Stomach smooth muscle (tissue), 2 donors: ENCODE measurements around the gene GRM5.
"Not testable (repeated sequence)": the region's sequence is repeated elsewhere in the genome, so short reads cannot be mapped to it uniquely, and the experiment has no call there.

Experiments used
- H3K27ac ChIP-seq: one replicate; pipeline ENCODE4 v1.7.0; 2013; ENCODE audit warnings: mild to moderate bottlenecking, low read length, inconsistent platforms
- H3K27me3 ChIP-seq, 2 donors: one replicate each; pipeline ENCODE4 v1.7.0; 2013; ENCODE audit warnings: low read length in 2 of 2; ENCODE audit not compliant: insufficient read depth in 2 of 2, control insufficient read depth in 1 of 2
- H3K36me3 ChIP-seq, 2 donors: one replicate each; pipeline ENCODE4 v1.7.0; 2013; ENCODE audit warnings: low read length in 2 of 2; ENCODE audit not compliant: control insufficient read depth in 2 of 2, insufficient read depth in 2 of 2
- H3K4me1 ChIP-seq: one replicate; pipeline ENCODE4 v1.7.0; 2013; ENCODE audit warnings: low read length; ENCODE audit not compliant: control insufficient read depth, insufficient read depth
- H3K4me3 ChIP-seq, 2 donors: one replicate each; pipeline ENCODE4 v1.7.0; 2013; ENCODE audit warnings: low read length in 2 of 2
- H3K9ac ChIP-seq, 2 donors: one replicate each; pipeline ENCODE4 v1.7.0; 2013; ENCODE audit warnings: low read length in 2 of 2, mild to moderate bottlenecking in 1 of 2
- H3K9me3 ChIP-seq, 2 donors: one replicate each; pipeline ENCODE4 v1.7.0; 2013; ENCODE audit warnings: low read length in 2 of 2; ENCODE audit not compliant: control insufficient read depth in 2 of 2
- donor health status: healthy.
- donor health status: Pancreatic carcinoma.

The GRM5 gene

DNA sequence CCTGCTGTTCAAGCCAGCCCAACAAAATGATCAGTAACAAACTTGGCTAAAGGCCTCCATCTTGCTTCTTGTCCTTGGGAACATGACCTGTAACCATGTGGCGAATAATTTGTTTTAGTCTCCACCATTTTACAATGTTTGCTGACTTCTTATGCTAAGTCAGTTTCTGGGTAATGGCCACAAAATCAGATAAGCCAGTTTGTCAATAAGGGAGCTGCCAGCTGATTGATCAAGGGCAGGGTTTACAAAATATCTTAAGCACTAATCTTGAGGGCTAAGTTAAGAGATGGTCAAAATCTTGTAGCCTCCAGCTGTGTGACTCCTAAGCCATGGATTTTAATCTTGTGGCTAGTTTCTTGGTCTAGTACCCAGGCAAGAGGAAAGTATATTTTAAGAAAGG lies 176.9 kb downstream of the GRM5 start:
- not testable (repeated sequence) for H3K27ac ChIP-seq, H3K4me1 ChIP-seq, H3K4me3 ChIP-seq, H3K9me3 ChIP-seq, H3K9ac ChIP-seq, H3K27me3 ChIP-seq, H3K36me3 ChIP-seq

GRCh38 chr11:88886796-88887195 lies 179.0 kb downstream of the GRM5 start:
- Histone ChIP-seq H3K9ac (no peak overlapping the region), H3K27me3 (no peaks in the 10 kb centered on the region), H3K4me1 (no peaks in the 10 kb centered on the region), H3K36me3 (no peaks in the 10 kb centered on the region), H3K9me3 (peaks cover 0 to 4% of the 10 kb centered on the region in 2 donors), H3K27ac (no peak overlapping the region), H3K4me3 (no peak overlapping the region)

DNA sequence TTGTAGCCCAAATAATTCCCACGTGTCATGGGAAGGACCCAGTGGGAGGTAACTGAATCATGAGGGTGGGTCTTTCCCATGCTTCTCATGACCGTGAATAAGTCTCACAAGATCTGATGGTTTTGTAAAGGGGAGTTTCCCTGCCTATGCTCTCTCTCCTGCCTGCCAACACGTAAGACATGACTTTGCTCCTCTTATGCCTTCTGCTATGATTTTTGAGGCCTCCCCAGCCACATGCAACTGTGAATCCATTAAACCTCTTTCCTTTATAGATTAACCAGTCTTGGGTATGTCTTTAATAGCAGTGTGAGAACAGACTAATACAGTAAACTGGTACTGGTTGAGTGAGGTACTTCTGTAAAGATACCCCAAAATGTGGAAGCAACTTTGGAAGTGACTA lies 183.0 kb downstream of the GRM5 start:
- H3K4me3 ChIP-seq, H3K27ac ChIP-seq, H3K4me1 ChIP-seq, H3K9me3 ChIP-seq, H3K36me3 ChIP-seq, H3K9ac ChIP-seq, H3K27me3 ChIP-seq: not testable (repeated sequence)

GRCh38 chr11:88861618-88862017 lies 204.2 kb downstream of the GRM5 start:
- H3K27me3 ChIP-seq = no peaks in the 10 kb centered on the region

GRCh38 chr11:88860431-88860830 lies 205.4 kb downstream of the GRM5 start:
- H3K36me3 ChIP-seq, H3K27me3 ChIP-seq, H3K27ac ChIP-seq, H3K9ac ChIP-seq, H3K4me3 ChIP-seq, H3K9me3 ChIP-seq, H3K4me1 ChIP-seq: not testable (repeated sequence)

More at GRCh38 chr11:88861618-88862017, 204.2 kb downstream of the GRM5 start:
- no peaks in the 10 kb centered on the region for H3K36me3 ChIP-seq
- H3K4me1 ChIP-seq = no peaks in the 10 kb centered on the region
- no peak overlapping the region for H3K4me3 ChIP-seq
- no peaks in the 10 kb centered on the region for H3K9me3 ChIP-seq
- no peak overlapping the region for H3K27ac ChIP-seq
- no peak overlapping the region for H3K9ac ChIP-seq

GRCh38 chr11:88853963-88854362 lies 211.8 kb downstream of the GRM5 start:
- H3K4me1 ChIP-seq, H3K9ac ChIP-seq, H3K27me3 ChIP-seq, H3K9me3 ChIP-seq, H3K36me3 ChIP-seq, H3K4me3 ChIP-seq, H3K27ac ChIP-seq: not testable (repeated sequence)

DNA sequence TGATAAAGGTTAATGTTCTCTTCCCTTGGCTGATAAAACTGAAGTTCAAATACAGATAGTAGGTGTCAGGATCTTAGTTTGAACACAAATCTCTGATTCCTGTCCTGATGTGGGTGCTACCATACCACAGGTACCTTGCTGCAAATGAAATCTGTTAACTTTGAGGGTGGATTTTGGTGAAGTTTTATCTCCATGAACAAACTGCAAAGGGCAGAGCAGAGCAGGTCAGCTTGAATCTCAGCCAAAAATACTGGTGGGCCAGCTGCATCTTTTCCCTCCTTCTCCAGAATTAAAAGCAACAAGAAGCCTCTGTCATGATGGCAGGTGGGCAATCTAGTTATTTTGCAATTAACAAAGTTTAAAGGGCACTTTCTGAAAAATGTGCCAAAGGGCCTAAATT lies 214.2 kb downstream of the GRM5 start:
- H3K4me3 ChIP-seq, H3K27ac ChIP-seq, H3K4me1 ChIP-seq, H3K9me3 ChIP-seq, H3K9ac ChIP-seq, H3K36me3 ChIP-seq, H3K27me3 ChIP-seq: not testable (repeated sequence)

- not testable (repeated sequence) for H3K27me3 ChIP-seq, H3K36me3 ChIP-seq, H3K27ac ChIP-seq, H3K4me3 ChIP-seq, H3K9ac ChIP-seq, H3K4me1 ChIP-seq, H3K9me3 ChIP-seq
Measured at GRCh38 chr11:88849773-88850172, 216.0 kb downstream of the GRM5 start.

DNA sequence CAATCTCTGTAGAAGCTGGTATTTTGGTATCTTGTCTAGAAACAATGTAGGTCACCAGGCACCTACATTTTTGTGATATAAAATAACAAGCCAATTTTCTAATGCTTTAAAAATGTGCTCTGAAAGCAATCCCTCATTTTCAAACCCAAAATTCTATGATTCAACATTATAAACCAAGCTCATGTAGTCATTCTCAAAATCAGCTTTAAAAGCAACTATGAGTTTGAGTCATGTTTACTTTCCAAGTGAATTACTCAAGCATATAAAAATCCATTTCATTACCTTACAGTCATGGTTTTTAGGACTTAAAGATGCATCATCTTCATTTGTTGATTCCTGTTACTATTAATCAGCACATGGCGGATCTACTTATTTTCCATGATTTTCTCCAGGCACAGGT lies 216.4 kb downstream of the GRM5 start:
- no peaks in the 10 kb centered on the region for H3K27me3 ChIP-seq
- no peak overlapping the region for H3K27ac ChIP-seq
- no peak overlapping the region for H3K9ac ChIP-seq
- no peak overlapping the region for H3K4me3 ChIP-seq
- no peaks in the 10 kb centered on the region for H3K36me3 ChIP-seq
- H3K4me1 ChIP-seq = no peaks in the 10 kb centered on the region
- no peaks in the 10 kb centered on the region for H3K9me3 ChIP-seq

- not testable (repeated sequence) for H3K4me1 ChIP-seq
Measured at GRCh38 chr11:88846266-88846665, 219.5 kb downstream of the GRM5 start.

DNA sequence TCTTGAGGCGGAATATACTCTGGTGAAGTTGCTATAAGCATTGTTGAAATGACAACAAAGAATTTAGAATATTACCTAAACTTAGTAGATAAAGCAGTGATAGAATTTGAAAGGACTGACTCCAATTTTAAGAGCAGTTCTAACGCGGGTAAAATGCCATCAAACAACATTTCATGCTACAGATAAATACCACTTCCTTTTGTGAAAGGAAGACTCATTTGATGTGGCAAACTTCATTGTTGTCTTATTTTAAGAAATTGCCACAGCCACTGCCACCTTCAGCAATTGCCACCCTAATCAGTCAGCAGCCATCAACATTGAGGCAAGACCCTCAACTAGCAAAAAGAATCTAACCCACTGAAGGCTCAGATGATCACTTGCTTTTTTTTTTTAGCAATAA lies 220.8 kb downstream of the GRM5 start:
- H3K27ac ChIP-seq, H3K4me1 ChIP-seq, H3K4me3 ChIP-seq, H3K9me3 ChIP-seq, H3K36me3 ChIP-seq, H3K27me3 ChIP-seq, H3K9ac ChIP-seq: not testable (repeated sequence)

More at GRCh38 chr11:88846266-88846665, 219.5 kb downstream of the GRM5 start:
- not testable (repeated sequence) for H3K27ac ChIP-seq, H3K36me3 ChIP-seq, H3K27me3 ChIP-seq, H3K4me3 ChIP-seq, H3K9ac ChIP-seq, H3K9me3 ChIP-seq
